GM19324 (cell line): Measurements from ENCODE around the gene ASCC3.

ENCODE experiments used
- ATAC-seq: cut with Tn5 transposase; IDR thresholded peaks from one replicate; pipeline ENCODE4 v1.9.1; 2021; ENCODE audit warnings: mild to moderate bottlenecking, moderate library complexity; ENCODE audit not compliant: unreplicated experiment, low FRiP score

Gene ASCC3

DNA sequence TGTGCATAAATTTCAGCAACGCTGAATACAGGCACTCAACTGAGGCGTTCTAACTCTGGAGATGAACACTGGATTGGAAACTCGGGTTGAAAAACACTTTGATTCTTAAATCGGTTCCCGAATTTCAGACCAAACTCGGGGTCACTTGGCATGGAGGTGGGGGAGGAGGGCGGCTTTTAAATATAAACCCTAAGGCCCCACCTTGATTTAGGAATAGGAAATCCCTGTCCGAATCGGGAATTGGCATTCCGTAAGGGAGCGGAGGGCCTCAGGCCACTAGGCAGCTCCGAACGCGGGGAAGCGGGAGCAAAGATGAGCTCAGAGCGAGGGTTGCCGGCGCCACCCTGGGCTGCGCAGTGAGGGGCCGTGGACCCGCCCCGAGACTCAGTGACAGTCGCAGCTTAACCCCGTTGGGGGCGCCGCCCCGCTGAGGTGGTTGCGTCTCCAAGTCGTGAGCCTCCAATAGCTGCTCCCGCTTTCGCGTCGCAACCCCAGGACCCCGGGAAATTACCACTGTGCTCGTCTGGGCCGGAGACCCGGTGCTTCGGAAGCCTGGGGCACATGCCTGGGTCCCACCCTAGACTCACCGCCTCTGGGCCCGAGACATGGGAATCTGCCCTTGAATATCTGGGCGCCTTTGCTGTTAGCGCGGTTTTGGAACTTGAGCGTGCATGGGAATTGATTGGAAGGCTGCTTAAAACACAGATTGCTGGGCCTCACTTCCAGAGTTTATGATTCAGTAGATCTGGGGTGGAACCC lies 411.8 kb downstream of the ASCC3 start:
- no peak for ATAC-seq

DNA sequence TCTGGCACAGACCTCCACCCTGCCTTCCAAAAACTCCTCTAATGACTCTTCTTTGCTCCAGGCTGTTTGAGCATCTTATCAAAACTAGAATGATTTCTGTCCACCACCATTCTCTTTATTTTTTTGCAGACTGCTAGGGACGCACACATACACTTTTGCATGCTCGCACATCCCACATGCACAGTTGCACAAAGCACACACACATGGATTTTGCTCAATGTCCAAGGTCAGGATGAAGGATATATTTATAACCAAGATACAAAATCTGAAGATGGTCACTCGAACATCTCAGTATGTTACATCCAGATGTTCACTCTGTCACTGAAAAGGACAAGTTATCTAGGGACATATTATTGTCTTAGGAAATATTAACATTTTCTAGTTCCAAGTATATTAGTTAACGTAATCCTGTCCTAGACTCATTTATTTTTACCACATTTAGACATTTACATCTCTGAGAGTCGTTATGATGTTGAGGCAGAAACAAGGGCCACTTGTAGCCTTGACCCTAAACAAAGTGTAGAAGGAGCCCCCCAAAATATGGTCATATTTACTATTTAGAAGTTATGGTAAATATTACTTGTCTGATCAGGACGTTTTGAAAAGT lies 413.0 kb downstream of the ASCC3 start:
- no peak for ATAC-seq

DNA sequence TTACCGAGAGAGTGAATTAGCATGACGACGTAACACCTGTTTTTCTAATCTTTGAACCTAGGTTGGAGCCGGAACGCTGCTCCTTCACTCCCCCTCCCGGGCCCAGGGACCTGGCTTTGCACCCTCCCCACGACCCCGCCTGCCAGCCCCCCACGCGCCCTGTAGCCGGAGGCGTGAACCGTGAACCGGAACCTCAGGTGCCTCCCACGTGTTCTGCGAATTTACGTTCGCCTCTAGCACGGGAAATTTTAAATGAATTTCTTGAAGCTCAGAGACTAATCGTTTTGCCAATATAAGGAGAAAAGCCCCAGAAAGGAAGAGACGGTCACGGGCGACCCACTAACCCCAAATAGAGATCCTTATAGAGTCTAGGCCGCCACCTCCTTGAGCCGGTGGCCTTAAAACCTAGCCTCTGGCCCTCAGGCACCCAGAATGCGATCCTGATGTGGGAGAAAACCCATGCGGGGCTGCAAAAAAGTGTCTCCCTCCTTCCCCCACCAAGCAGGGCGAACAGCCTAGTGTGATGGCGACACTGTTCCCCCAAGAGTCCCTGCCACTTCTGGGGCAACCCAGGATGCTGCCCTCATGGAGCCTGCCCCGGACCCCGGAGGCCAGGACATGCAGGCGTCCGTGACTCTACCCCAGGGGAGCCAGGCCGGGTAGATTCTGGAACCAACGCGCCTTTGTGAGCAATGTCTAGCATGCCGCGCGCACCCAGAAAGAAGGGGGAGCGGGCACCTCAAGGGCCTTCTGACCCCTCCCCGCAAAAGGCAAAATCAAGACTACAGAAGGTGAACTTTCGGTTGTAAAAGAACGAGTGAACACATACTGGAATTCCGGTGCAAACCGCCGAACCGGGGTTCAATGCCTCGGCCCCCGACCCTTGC lies 413.8 kb downstream of the ASCC3 start:
- no peak for ATAC-seq

DNA sequence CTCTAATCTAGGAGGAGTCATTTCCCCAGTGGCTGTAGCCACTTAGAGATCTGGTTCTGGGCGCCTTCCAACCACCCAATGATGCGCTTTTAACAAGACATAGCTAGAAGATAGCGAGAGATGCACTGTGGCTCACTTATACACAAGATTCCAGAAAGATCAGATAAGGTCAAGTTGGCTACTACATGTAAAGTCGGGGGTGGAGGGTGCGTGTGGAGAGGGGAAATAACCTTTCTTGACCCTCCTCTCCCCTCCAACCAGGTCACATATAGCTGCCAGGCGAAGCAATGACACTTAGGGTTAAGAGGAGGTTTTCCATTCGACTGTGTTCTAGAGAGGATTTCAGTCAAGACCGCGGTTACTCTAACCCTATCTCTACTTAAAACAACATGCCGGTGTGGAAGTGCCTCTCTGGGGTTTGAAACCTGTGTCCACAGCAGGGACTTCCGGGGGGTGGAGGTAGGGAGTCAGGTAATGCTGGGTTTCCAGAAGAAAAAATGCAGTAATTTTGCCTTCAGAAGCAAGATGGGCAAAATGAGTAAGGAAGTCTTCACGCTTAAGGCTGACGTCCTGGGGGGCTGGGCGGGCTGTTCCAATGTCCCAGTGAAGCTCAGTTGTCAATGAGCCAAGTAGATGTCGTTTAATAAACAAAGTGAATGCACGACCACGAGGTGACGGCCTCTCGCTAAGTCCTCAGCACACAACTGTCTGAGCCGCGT lies 414.6 kb downstream of the ASCC3 start:
- ATAC-seq, result no peak

DNA sequence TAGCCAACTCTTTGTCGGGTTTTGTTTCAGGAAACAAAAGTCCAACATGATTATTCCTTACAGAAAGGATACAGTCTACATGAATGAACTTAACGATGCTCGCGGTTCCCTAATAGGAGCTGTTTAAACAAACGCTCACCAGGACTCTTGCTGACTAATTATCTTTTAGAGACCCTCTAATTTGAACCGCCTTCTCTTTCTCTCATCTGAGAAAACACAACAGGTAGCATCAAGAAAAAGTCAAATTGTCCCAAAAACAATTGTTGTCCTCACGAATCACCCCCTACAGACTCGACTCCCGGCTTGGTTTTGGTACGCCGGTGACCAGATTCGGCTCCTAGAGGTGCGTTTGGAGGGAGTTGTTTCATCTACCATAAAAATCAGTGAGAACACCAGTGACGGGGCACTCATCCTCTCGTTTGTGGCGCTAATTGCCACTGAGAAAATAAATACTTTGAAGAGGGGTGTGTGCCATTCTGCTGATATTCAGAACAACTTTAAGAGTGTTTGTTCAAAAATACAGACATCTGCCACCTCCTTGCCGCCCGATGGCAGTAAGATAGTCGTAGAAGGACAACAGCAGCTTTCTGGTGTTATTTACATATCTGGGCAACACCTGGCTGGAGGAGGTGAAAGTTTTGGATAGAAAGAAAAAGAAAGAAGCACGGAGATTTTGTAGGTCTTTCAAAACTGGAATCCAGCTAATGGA lies 415.3 kb downstream of the ASCC3 start:
- no peak for ATAC-seq

DNA sequence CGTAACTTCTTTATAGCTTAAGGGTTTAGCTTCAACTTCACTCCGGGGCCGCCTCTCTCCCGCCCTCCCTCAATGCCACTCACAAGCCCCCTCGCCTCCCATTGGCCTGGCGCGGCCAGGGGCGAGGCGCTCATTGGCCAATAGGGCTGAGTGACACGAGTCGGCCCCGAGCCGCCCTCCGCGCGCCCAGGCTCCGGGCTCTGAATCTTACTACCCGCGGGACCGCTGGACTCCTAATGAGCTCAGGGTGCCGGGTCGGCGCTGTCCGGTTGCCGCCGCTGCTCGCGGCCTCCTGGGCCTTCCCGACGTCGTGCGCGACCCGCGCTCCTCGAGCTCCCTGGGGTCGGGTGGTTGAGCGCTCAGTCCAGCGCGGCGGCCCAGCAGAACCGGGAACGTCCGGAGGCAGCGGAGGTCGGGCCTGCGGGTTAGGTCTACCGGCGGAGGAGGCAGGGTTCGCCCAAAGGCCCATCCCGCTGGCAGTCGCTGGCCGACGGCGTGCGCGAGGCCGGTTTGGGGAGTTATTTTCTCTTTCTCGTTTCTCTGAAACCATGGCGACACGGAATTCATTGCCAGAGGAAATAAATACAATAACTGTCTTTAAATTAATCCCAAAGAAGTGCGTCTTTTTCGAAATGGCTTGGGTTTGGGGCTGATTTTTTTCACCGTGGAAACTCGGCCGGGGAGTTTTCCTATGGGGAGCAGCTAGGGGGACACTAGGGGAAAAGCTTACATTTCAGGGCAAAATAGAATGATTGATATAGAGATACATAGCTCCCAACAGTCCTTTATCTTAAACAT lies 416.0 kb downstream of the ASCC3 start, which contains the start of gene SIM1:
TSS of gene SIM1 (minus strand) at position 19 of the 798 bp plus-strand sequence. CDS start 1,453 bp downstream, outside the sequence.
- peak; percentile 55 for ATAC-seq

DNA sequence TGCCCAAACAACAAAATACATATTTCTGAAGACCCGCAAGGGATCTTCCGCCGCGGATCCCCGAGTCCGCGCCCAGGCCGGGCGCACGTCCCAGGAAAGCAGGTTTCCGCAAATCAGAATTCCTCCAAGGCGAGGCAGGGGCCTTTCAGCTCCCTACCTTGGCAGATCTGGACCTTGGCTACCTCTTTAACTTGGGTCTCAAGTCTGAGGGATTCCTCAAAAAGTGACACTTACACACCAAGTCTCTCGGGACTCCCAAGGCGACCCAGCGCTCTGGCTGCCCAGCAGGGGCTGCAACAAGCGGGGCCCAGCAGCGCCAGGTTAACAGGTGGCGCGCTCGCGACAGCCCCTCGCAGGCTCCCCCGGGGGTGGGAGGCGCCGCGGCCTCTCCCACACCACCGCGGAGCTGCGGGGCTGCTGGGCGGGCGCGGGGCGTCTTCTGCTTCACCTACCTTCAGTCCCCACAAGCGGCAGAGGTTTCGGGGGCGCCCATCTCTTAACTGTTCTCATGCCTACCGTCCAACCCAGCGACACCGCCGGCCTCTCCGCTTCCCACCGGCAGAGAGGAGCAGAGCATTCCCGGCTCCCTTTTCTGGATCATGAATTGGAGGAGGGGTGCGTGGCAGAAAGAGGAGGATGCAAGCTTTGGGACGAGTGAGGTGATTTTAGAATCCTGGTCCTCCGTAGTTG lies 416.8 kb downstream of the ASCC3 start:
- ATAC-seq, result no peak

DNA sequence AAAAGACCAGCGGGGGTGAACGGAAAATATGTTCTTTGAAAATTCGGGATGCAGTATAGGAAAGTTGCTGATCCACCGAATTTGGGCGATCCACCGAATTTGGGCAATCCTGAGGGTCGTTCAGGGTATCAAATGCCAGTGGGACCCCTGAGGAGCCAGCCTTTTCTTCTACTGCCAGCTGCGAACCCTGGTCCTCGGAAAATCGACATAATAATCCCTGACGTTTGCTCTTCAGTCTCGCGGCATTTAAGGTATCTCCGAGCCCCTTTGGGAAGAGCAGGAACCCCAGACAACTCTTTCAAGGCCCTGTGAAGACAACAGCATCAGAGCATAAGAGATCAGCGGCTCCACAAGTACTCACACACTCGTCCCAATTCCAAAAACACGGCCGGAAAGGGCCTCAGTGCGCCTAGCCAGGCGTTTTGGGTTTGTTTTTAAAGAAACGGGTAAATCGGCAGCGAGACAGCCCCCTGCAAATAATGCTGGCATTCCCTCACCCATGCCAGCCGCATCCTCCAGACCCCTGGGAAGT lies 417.4 kb downstream of the ASCC3 start:
- no peak for ATAC-seq

DNA sequence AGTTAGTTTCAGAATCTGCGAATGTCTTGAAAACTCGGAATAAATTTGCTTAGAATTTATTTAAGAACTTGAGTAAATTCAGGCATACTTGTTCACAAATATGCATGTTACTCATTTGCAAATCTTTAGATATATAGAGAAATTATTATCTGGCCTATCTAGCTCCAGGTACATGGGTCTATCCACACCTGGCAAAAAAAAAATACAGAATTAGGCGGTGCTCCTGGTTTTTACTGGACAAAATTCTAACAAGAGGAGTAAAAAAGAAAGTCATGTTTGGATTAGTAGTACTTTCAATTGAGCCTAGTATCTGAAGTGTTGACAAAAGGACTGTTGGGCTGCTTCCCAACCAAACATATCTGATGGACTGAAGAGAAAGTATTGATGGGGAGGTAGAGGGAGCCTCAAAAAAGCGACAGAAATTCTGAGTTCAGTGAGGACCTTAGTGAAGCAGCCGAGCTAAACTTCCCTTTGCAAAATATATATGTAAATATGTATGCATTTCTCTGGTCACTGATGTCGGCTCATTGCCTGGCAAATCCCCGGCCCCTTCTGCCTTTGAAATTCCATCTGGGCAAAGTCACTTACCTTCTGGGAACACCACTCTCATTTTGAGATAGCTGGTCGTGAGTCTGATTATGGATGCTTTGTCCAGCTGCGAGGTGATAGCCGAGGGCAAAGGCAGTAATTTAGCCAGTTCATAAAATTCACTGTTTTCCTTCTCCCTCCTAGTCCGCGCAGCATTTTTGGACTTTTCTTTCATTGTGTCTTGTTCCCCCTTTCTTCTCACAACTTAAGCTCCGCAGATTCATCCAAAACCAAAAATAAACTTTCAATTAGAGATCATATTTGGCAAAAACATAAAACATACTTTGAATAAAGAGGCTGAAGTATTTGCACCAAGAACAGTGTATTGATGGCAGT lies 418.2 kb downstream of the ASCC3 start:
- ATAC-seq, result no peak

DNA sequence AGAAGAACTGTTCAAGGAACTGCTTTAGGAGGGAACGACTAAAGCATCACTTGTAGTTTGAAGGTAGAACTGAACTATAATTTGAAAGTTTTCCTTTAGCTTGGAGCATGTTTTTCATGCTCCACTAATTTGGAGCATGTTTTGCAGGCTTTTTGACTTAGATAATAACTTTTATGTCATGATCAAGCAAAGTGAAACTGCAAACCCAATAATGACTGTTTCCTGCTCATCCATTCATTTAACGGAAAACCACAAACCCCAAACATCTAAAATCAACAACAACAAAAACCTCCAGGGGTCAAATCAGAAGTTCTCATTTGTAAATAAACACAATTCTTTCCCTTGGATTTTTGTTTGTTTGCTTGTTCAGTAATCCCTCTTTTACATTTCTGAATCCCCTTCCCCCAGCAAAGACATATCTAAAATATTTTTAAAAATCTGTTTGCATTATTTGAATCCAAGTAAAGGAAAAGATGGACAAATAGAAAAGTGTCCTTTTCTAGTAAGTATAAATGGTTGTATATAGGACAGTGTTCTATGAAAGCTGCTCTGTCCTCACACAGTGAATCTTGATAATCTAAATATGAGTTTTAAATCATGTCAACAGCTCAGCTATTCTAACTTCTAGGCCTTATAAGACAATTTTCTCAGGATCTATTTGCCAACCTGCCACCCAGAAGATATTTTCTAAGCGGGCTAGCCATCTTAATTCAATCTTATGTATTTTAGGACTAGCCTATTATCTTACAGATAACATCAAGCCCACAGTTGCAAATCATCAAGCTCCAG lies 419.0 kb downstream of the ASCC3 start:
- no peak for ATAC-seq

DNA sequence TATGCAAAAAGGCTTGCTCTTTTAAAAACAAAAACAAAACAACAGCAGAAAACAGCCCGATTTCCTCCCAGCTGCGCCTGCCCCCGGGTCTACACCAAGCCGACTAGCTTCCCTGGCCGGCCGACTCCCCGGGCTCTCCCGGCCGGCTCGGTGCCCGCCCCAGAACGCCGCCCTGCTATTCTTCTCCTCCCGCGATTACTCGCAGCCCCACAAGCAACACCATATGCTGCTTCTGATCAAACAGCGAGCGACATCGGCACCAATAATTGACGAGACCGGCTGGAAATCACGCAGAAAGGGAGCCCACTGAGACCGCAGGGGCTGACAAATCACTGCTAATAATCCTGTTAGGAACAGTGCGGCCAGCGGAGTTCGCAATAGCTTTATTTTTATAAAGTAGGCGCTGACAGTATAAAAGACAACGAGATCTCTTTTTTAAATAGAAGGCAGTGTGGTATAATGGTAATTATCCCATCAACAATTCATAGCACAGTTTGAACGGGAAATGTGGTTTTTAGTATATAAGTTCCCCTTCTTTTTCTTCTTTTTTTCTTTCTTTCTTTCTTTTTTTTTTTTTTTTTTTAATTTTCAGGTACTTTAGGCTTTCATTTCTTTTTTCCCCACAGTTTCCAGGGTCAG lies 419.7 kb downstream of the ASCC3 start:
- ATAC-seq, result no peak

DNA sequence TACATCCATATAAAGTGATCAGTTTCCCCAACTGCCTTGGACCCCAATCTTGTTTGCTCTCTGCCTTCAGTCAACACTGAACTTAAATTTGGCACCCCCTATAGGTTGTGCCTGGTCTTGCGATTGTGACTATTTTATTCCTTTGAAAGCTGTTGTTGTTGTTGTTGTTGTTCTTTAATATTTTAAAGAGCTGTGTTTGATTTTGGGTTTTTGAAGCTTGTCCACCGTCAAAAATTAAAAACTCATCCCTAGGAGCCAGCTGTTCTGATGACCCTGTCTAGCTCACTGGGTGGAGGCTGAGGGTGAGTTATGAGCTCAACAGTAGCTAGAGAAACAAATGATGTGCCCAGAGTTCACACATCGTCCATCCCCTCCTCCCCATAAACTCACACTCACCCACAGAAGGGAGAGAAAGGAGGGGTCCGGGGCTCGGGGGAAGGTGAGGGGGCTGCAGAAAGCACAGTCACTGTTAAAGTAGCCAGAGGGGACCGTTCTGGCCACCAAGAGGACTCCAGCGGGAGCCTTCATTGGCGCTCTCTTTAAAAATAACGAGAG lies 420.4 kb downstream of the ASCC3 start:
- no peak for ATAC-seq

DNA sequence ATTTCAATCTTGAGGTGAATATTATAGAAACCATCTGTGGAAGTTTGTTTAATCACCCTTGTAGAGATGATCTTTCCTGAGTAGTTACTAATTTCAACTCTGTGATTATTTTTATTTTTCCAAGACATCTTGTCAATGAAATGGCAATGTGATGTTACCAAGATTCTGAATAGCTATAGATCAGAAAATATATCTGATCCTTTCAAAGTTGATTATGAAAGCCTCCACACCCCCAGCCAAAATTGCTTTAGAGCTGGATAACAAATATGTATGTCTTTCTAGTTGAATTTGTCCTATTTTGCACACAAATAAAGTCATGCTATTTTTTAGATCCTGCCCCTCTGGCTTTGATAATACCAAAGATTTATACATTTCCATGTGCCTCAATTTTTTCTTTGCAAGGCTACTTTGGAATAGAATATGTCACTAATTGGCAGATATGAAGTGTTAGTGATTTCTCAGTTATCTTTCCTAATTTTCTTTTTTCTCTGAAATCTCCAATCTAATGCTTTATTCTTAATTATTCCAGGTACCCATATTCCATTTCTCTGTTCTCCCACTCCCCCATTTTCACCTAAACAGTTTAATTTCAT lies 421.4 kb downstream of the ASCC3 start:
- no peak for ATAC-seq

DNA sequence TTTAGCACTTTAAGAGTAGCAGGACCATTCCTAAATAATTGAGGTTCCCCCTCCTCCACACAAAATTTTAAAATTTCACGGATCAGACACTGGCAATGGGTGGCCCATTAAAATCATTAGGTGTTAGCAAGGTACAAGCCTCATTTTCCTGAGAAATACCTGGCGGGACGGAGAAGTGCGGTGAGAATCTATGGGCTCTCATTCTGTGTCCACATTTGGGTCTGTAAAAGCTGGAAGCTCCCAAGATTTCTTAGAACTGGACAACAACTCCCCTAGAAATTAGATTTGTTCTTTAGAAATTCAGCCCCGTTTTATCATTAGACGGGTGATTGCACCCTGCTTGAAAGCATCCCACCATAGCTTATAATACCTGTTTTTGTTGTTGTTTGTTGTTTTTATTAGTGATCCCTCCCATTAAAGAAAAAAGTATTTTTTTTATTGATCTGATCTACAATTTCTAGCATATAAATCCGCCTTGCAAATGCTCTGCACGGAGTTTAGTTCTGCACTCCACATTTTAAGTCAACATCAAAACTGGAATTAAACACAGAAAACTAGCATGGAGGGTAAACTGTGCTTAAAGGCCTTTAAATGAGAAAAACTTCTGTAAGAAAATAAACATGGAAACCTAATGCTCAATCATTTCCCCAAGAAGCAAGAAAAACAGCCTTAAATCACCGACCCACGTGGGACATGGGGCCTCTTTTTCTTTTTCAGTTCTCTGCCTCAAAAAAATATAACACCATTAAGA lies 422.1 kb downstream of the ASCC3 start:
- no peak for ATAC-seq
